ENCODE results near the gene INPP5A.

The INPP5A gene

DNA sequence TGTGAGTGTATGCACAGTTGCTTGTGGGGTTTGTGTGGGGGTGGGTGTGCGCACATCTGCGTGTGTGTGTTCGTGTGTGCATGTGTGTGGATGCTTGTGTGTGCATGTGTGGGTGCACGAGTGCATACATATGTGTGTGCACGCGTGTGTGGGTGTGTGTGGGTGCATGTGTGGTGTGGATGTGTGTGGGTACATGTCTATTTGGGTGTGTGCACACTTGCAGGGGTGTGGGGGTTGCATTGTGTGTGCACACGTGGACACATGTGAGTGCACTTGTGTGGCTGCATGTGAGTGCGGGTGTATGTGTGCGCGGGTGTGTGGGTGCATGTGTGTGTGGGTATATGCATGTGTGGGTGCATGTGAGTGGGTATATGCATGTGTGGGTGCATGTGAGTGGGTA lies 174.7 kb downstream of the INPP5A start:
- DNase-seq: no peak

DNA sequence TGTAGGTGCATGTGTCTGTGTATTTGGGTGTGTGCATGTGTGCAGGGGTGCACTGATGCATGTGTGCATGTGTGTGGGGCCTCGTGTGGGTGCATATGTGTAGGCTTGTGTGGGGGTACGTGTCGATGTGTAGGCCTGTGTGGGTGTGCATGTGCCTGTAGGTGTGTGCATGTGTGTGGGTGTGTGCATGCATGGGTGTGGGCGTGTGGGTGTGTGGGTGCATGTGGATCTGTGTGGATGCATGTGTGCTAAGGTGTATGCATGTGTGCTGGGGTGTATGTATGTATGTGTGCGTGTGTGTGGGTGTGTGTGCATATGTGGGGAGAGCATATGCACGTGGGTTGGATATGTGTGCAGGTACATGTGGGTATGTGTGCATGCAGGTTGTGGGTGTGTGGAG lies 175.2 kb downstream of the INPP5A start:
- DNase-seq: no peak

DNA sequence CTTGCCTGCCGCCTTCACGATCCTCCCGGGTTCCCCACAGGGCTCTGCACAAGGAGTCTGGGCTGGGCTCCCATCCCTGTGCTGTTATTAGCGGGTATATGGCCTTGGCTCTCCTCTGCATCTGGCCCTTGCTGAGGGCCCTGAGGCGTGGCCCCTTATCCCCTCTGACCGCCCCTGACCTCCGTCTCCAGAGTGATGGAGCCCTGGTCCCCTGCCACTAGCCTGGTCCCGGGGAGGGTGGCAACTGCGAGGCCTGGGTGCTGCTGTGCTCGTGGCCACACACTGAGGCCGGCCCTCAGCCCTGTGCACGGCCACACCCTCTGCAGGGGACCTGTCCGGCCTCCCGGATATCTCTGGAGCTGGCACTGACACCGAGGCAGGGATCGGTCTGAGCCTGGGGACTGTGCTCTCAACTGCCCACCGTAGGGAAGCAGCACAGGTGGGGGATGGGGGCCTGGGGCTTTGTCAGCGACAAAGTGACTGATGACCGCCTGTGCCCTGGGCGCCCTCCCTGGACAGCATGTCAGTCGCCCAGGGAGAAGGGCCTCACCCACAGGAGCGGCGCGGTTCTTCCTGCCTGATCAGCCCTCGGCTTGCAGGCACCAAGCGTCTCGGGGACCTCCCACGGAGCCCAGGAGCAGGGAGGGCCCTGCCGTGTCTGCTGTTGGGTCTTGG lies 176.0 kb downstream of the INPP5A start:
- DNase-seq: no peak

DNA sequence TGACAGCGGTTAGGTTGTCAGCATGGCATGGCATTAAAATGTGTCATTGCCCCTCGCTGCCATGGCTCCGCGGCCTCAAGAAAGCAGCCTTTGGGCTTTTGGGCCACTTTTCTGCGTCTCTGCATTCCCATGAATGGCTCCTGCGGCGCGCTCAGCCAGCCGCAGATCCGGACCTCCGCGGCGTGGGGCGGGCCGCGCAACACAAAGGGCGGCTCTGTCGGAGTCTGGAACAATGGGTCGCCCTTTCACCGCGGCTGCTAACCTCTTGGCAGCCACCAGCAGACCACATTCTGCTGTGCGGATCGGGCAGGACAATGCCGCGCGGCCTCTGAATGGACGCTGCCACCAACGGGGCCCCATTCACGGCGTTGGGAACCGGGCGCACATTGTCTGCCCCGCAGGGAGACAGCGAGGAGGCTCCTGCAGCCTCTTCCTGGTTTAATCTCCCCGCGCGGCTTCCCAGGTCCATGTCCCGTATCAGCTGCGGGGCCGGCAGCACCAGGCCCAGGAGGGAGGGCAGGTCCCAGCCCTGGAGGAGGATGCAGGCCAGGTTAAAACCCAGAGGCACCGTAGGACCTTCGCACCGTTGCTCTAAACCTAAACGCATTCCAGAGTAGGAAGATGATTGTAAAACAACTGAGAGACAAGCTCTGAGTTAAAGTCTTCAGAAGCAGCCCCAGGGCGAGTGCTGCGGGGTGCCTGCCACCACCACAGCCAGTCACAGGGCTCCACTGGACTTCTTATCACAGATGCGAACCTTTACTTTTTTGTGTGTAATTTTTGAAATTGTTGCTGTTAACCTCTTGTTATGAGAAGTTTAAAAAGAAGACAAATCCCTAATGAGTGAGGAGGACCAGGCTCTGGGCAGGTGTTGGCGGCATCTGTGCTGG lies 176.8 kb downstream of the INPP5A start:
- no peak for DNase-seq

DNA sequence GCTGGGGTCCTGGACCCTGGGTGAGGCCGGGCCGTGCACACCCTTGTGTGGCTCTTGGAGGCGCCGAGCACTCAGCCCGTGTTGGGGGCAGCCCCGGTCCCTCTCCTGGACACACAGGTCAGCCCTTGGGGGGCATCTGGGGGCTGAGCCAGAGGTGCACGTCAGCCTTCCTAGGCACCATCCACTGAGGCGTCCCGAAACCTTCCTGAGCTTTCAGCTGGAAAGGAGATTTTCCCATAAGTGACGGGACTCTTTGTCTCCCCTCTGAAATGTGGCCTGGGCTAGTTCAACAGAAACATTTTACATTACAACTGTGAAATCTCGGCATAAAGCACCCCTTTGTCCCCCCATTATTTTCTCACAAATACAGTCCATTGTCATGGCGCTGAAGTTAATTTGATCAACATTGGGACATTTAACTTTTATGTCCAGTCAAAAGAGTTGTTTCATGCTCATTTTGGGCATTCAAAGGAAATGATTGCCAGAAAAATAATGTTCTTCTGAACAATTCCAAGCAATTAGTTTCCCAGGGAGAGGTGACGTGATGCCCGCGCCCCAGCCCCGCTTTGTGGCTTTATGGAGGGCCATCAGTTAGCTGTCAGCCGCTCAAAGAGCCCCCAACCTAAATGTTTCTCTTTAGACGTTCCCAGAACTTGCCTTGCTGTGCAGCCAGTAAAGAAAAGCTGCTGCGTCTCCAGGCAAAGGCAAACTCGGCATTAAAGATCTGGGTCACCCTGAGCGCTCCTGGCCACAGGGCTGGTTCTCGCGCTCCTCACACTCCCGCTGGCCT lies 177.6 kb downstream of the INPP5A start:
- DNase-seq: no peak

DNA sequence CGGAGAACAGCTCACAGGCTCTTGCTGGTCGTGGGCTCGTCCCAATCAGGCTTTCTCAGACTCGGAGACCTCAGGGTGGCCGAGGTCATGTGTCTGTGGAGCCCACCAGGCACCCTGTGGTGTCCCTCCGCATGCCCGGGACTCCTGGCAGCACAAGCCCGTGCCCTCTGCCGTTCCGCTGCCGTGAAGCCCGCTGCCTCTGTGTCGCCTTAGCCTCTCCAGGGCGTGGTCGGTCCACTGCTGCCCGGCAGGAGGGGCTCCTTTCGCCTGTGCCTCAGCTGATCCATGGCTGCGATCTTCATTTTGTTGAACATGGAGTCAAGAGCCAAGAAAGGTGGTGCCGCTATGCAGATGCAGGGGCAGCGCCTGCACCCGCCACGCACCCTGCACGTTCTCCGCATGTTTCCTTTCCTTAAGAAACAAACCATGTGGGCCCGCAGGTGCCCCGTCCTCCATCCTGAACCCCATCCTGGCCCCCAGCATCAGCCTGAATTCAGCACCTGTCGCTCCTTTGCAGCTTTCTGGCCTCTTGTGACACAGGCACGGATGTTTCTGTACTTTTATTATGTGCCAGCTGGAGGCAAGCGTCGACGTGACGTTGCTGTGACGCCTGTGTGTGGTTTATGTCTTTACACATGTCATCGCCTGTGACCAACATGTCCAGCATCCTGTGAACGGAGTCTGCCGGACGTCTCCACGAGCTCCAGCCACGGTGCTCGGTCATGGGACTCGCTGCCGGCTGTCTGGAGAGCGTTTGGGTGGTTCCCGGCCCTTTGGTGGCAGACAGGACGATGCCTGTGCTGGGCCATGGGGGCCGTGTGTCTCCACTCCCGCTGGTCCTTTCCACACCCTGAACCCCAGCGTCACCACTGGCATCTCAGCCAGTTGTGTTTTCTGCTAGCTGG lies 178.4 kb downstream of the INPP5A start:
- no peak for DNase-seq

DNA sequence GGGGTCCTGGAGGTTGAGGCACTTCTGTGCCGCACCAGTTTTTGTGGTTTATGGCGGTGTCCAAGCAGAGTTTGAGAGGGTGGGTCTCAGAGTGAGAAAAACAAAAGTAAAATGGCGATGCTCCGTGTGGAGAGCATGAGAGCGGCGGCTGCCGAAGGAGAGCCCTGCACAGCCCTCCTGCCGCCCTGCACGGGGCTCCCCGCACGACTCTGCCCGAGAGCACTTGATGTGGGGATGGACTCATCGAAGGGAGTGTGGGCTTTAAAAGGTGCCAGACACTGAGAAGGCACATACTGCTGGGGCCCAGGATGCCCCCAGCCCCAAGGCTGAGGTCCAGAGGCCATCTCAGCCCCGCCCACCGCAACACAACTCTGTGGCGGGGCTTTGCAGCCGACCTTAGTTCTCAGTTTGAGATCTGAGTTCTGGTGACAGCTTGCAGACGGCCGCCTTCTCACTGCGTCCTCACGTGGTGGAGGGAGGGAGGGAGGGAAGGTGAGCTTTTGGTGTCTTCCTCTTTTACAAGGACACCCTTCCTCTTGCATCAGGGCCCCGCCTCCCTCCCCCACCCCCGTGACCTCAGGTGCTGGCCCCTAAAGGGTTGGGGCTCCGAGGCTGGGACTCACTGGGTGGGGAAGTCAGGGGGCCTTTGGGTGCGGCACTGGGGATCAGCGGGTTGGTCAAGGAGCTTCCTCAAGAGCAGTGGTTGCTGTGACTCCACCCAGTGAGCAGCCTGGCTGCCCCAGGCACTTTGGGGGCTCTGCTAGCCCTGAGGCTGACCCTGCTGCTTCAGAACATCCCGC lies 179.3 kb downstream of the INPP5A start:
- DNase-seq: no peak

DNA sequence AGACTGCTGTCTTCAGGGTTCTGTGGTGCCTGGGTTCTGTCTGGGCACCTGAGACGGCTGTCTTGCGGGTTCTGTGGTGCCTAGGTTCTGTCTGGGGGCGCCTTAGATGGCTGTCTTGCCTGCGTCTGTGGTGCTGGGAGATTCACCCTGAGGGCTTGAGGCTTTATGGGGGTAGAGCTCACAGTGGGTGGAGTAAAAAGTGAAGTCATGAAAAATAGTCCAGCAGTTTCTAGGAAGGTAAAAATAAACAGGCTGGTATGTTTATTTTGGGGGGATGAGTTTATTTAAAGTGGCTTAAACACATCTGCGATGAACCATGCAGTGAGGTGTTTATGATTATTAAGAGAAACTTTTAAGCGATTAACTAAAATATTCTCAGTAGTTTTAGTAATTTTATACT lies 184.1 kb downstream of the INPP5A start:
- DNase-seq: no peak

DNA sequence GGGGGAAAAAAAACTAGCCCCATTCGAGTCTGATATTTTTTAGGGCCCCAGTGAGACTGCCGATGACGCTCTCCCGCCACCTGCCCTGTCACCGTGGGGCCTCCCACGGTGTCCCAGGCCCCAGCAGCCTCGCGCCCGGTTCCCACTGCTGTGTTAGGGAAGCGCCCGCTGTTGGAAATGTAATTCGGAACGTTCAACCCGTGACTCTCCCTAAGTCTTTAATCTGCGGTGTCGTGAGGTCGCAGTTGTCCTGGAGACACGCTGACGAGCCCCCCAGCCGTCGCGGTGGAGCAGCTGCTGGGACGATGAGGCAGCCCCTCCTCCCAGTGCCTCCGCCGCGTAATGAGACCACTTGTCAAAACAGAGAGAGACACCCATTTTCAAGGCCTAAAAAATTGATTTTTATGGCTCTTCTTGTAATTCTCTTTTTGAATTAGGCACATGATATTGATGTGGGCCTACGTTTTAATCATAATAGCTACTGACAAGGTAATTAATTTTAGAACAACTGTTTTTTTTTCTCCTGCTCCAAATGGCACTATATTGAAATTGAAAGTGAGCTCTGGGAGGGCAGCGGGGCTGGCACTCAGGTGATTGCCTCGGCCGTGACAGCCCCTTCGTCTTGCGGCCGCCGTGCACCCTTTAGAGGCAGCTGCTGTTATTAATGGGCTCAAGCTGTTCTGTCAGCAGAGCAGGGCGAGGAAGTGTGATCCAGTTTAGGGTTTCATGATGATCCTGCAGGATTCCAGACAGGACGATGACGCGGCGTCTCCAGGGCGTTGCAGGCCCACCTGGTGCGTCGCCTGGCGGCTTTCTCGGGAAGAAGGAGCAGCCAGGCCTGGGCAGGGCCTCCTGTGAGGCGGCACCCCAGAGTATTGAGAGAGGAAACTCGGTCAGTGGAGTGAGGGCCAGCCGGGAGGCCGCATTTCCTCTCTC lies 185.1 kb downstream of the INPP5A start:
- DNase-seq: no peak

DNA sequence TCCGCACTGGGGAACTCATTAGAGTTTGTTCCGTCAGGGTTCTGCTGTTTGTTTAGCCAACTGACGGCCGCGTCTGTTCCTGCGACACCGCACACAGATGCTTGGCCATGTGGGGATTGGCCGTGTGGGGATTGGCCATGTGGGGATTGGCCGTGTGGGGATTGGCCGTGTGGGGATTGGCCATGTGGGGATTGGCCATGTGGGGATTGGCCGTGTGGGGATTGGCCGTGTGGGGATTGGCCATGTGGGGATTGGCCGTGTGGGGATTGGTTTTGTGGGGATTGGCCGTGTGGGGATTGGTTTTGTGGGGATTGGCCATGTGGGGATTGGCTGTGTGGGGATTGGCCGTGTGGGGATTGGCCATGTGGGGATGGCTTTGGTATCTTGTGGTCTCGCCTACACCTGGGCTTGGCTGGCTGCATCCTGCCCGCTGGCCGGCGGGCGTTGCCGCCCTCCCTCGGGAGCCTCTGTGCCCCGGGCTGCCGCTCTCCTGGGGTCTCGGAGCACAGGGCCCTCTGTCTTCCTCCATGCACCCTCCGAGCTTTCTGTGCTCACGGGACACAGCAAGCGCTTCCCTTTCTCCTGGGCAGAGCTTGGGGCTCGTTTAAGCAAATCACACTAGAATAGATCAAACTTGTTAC lies 185.9 kb downstream of the INPP5A start:
- no peak for DNase-seq

DNA sequence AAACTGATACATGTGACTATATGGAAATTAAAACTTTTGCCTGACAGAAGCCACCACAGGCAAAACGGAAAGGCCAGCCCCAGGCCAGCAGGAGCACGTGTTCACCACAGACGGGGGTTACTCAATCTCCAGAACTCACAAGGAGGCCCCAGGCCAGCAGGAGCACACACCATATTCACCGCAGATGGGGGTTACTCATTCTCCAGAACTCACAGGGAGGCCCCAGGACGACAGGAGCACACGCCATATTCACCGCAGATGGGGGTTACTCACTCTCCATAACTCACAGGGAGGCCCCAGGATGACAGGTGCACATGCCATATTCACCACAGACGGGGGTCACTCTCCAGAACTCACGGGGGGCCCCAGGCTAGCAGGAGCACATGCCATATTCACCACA lies 186.9 kb downstream of the INPP5A start:
- peak; percentile 98 for DNase-seq

DNA sequence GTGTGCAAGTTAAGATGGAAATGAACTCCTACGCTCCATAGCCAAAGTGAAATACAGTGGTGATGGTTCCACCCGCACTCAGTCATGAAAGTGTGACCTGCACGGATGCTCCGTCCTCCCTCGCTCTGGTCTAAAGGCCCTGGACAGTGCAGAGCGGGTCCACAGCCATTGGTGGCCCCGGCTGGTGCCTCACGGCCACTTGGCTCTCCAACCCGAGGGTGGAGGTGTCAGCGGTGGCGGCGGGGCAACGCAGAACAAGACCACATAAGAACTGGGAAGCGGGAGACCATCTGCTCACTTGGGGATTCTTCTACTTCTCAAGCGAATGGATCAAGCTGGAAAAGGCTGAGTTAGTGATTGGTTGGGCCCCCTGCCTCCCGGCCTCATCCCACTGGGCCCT lies 187.6 kb downstream of the INPP5A start:
- DNase-seq: no peak

DNA sequence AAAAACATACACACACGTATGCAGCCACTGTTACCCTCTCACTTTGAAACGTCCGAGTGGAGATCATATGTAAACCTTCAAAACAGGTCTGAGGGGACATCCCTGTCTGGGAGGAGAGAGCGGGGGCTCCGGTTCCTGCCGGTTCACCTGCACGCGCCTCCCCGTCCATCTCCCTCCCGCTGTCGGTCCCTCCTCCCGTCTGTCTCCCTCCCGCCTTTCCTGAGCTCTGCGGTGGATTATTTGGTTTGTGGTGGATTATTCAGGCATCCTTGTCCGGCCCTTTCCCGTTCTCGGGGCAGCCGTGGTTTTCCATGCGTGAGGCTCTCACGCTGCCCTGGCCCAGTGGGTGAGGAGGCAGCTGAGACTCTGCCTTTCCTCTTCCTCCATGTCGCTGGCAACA lies 188.6 kb downstream of the INPP5A start:
- DNase-seq: no peak

DNA sequence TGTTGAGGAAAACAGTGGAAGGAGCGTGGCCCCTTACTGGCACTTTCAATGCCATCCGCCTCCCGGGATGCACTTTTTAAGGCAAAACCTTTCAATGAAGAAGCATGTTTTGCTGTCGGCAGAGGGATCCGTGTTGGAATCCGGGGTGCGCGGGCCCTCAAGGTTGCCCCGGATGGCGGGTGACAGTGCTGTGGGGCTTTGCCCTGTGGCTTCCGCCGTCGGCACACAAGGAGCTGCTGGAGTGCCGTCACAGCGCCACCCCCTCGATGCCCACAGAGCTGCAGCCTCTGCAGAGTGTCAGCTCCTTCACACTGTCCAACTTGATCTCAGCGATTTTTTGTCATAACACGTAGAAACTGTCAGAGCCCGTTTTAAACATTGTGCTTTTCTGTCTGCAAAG lies 189.4 kb downstream of the INPP5A start:
- DNase-seq: no peak

DNA sequence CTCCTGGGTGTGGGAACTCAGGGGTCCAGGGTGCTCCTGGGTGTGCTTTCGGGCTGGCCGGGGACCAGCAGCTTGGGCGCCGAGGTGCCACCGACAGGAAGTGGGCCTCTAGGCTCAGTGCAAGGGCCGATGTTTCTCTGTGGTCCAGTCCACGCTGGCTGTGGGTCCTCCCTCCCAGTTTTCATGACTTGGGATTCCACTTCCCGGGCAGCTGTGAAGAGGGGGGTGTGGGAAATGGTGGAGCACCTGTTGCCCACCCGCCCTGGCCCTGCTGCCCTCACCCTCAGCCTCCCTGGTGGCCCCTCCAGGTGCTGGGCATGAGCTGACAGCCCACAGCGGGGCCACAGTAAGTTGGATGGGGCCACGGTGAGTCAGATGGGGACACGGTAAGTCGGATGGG lies 189.8 kb downstream of the INPP5A start:
- no peak for DNase-seq

DNA sequence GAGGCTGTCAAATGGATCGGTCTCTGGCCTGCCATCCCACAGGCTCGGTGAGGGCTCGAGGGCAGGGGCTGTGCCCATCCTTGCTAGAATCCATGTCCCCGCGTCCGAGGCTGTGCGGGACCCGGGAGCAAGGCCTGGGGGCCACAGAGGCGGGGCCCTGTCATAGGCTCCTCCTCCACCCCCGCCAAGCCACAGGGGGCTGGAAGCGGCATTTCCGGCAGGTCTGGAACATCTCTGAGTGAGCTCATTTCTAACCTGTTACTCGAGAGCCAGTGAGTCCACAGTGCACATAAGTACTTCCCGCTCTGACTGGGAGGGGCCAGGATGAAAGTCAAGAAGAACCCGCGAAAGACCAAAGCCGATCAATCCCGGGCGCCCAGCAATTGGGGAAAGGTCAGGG lies 190.7 kb downstream of the INPP5A start:
- no peak for DNase-seq

DNA sequence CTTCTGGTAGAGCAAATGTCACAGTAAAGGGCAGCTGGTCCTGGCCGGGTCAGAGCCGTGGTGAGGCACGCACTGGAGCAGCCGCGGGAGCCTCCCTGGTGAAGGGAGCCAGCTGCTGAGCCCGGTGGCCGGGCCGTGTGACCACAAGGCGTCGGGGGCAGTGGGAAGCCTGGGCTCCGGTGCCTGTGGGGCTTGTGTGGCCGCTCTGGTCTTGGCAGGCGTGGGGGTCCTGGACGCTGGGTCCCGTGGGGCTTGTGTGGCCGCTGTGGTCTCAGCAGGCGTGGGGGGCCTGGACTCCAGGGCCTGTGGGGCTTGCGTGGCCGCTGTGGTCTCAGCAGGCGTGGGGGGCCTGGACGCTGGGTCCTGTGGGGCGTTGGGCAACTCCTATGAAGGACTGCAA lies 191.2 kb downstream of the INPP5A start:
- no peak for DNase-seq

DNA sequence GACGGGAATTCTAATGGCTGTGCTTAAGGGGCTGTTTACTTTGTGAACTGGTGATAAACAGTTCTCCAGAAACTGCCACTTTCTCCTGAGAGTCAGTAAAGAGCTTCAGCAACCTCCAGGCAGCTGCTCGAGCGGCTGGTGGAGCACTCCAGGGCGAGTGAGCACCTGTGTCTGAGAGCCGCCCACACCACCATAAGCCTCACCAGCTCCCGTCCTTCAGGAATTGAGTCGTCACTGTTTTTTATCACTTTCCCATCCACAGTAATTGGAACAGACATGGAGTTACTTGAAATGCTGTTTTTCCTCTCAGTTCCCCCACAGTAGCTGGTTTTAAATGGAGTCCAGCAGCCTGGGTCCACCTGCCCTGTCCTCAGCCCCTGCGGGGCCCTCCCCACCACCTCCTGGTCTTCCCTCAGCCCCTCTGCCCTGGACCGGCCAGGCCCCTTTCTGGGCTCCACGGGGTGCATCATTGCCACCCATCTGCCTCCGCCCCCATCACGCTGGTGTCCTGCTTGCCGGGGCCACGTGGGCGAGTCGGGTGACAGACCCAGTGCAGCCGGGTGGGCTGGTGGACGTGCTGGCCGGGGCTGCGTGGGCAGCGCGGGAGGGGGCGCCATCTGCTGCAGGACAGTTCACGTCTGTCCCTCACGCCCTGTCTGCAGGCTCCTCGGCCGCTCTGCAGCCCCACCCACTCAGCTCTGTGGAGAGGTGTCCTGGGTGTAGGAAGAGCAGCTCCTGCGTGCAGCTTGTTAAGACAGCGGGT lies 192.4 kb downstream of the INPP5A start:
- DNase-seq: no peak

DNA sequence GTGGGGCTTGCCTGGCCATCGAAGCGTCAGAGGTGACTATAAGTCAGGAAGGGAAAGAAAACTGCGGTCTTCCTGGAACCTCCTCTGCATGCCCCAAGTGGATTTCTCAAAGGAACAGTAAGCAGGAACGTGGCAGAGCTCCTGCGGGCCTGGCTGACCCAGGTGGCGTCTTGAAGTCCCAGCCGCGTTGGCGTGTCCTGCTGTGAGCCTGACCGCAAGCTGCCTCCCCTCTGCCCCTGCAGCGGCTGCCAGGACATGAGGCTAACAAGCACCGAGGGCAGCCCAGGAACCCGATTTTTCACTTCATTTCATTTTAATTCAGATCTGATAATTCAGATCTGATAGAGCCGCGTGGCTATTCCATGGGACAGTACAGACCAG lies 193.0 kb downstream of the INPP5A start:
- no peak for DNase-seq

All from fibroblast of skin of right quadriceps (primary cell).